CD4-positive, alpha-beta T cell treated with Interleukin-12 subunit alpha and Interleukin-12 subunit beta, for 1 hour (primary cell): ENCODE results near the gene PPT2.
"Not testable (repeated sequence)": the region's sequence is repeated elsewhere in the genome, so short reads cannot be mapped to it uniquely, and the experiment has no call there.

Experiments used
- DNase-seq: peaks from one replicate; pipeline ENCODE4 v3.0.0-alpha.2; 2020

Gene PPT2

GRCh38 chr6:32127717-32128592 lies 26.0 kb upstream of the PPT2 start, which contains the start of gene ATF6B:
ATF6B (minus strand) TSS chr6:32128246; CDS start chr6:32128207, 39 bp downstream.
- peak; percentile 99 for DNase-seq

DNA sequence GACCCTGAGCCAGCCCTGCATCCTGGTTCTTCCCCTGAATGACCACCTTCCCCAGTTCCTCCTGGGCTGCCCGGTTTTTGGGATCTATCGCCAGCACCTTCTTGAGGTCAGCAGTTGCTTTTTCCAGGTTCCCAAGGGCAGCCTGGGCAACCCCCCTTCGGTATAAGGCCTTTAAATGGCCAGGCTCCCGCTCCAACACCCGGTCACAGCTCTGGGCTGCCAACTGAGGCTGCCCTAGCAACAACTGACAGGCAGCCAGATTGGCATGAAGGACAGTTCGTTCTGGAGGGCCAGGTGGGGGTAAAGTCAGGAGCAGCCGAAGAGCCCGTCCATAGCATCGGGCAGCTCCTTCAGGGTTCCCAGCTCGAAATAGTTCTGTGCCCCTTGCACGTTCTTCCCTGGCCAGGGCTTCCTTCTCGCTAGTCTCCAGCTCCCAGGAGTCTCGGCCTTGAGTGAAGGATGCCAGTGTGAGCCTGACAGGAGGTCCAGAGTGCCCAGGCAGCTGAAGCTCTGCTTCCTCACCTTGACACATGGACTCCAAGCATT lies 25.1 kb upstream of the PPT2 start:
- no peak for DNase-seq

DNA sequence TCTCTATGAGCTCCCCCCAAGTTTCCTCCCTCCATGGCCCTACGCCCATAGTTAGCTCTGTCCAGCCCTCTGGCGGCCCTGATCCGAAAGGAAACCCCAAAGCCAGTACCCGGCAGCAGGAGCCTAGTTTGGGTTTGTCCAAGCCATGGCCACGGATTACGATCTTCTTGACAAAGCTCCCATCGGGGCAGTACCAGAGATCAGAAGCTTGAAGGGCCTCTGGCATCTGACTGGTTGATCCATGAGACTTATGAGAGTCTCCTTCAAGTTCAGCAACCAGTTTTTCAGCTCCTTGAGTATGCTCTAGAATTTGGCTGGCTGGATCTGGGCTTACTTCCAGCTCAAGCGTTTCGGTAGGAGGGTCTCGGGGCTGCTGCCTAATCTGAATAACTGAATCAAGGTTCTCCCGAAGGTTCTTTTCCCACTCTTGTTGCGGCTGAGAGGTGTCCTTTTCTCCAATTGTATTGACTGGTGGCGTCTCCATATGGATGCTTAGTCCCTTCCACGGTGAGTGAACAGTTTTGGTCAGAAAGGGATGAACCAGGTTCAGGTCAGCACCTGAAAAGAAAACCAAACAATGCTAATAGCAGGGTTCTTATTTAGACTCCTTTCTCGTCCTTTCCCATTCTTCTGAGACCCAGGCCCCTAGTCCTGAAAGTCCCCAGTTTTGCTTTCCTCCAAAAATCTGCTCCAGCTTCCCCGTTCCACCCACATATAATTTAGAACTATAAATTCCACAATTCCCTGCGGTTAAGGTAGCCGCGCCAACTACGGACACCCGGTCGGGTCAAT lies 24.4 kb upstream of the PPT2 start:
- no peak for DNase-seq

DNA sequence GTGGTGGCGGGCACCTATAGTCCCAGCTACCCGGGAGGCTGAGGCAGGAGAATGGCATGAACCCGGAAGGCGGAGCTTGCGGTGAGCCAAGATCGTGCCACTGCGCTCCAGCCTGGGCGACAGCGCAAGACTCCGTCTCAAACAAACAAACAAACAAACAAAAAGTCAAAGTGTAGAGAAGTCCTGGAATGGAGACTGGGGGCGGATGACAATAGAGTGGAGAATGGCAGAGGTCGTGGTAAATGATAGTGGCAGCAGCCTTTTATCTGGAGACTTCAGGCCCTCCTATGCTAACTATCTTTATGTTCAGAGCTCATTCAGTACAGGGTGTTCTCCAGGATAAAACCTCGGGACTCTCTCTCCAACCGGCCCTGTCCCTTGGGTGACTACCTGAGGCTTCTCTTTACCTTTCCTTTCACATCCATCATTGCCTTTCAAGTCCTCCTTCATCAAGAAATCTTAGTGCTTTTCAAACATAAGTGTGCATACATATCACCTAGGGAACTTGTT lies 22.4 kb upstream of the PPT2 start:
- DNase-seq: no peak

- no peak for DNase-seq
These were observed 21.8 kb upstream of the PPT2 start for GRCh38 chr6:32132110-32132509.

- DNase-seq: no peak
These were observed 20.2 kb upstream of the PPT2 start for GRCh38 chr6:32133786-32134185.

DNA sequence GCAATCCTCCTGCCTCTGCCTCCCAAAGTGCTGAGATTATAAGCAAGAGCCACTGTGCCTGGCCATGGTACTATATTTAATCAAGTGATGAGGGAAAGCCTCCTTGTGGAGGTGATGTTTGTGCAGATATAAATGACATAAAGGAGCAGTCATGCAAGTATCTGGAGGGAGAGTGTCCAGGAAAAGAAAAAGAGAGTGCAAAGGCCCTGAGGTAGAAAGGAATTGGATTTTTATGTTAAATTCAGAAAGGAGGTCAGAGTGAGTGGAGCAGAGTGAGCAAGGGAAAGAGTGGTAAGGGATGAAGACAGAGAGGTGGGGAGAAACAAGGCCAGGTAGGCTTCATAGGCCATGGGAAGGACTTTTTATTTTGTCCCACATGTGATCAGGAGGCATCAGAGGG lies 16.5 kb upstream of the PPT2 start:
- DNase-seq: no peak

DNA sequence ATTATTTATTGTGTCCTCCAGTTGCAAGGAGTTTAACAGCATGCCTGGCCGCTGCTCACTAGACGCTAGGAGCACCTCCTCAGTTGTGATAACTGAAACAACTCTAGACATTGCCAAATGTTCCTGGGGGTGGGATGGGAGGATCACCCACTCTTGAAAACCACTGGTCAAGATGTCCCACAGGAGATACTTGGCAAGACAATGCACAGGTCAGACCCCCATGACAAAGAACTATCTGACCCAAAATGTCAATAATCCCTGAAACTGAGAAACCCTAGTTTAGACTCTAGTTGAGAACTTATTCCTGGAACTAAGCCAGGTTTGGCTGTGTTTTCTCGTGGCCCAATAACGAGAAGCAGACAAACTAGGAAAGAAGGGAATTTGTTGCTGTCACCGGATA lies 14.4 kb upstream of the PPT2 start:
- no peak for DNase-seq

GRCh38 chr6:32140420-32141046 lies 13.4 kb upstream of the PPT2 start:
- DNase-seq: no peak

DNA sequence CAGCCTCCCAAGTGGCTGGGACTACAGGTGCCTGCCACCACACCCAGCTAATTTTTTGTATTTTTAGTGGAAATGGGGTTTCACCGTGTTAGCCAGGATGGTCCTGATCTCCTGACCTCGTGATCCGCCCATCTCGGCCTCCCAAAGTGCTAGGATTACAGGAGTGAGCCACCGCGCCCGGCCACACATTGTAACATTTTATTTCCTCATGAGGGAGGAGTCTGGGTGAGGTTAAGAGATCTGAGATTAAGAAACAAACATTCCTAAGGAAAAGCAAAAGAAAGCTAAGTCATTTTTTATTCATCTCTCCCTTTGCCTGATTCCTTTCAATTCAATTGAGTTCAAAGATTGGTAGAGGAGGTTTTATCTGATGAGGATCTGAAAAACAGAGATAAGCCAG lies 9.7 kb upstream of the PPT2 start:
- DNase-seq: not testable (repeated sequence)

DNA sequence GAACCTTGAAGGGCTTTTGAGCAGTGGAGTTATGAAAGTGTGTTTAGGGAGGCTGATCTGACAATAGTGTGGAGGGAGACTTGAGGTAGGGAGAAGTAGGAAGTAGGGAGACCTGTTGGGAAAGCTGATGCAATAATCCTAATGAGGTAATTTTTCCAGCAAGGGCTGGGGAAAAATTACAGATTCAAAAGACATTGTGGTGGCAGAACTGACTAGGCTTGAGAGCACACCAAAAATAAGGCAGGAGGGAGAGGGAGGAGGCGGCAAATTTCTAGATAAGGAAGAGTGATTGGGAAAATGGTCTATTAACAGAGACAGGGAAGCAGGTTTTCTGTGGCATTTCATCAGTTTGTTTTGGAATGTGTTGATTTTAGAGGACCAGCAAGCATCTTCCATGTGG lies 7.7 kb upstream of the PPT2 start:
- no peak for DNase-seq

DNA sequence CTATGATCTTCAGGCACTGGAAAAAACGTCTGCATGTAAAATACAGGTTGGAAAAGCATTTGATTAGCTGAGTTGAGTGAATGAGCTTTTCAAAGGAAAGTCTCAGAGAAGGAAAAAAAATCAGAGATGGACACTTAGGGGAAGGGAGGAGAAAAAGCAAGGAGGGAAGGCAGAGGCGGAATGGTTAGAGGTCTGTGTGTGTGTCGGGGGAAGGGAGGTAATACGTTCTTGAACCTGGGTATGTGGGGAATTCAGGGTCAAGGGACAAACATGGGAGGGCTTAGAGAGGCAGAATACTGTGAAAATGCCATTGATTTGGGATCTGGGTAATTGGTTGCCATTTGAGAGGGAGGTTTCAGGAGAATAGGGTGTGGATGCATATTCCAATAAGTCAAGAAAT lies 7.3 kb upstream of the PPT2 start:
- no peak for DNase-seq

GRCh38 chr6:32147401-32148132 lies 6.4 kb upstream of the PPT2 start:
- DNase-seq: no peak

DNA sequence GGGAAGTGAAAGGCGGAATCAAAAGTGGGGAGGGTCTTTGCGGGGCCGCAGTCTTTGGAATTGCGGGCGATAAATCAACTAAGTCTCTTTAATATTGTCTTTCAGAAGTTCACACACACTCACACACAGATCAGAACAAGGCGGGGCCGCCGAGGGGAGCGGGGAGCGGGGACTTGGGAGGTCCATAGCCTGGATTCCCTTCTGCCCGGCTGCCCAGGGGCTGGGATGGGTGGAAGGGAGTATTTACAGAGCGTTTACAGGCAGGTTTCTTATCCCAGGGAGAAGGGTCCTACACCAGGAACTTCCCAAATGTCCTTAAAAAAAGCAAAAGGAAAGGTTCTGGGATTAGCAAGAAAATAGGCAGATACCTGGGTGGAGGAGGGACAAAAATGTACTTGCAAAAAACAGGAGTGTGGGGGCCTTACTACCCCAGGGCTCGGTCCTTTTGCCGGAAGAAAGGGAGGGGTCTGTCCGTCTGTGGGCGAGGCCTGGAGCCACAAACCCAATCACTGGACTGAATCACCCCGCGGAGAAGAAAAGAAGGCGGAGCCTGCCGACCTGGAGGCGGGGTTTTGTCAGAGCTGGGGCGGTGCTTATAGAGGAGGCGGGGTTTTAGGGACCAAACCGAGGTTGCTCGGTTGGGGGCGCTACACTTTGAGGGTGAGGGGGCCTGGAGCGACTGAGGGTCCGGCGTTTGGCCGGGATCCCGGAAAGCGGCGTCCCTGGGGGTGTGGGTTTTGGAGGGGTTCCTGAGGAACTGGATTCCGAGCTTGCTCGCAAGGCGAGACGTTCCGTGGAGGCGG lies 5.5 kb upstream of the PPT2 start:
- peak; percentile 76 for DNase-seq

GRCh38 chr6:32149092-32149755 lies 4.7 kb upstream of the PPT2 start:
- no peak for DNase-seq

GRCh38 chr6:32149932-32150870 lies 3.7 kb upstream of the PPT2 start:
- DNase-seq: no peak

- no peak for DNase-seq
These were observed 2.6 kb upstream of the PPT2 start for GRCh38 chr6:32151181-32151862.

GRCh38 chr6:32151863-32152768 lies 1.8 kb upstream of the PPT2 start, which contains the start of gene PRRT1:
PRRT1 (minus strand) TSS chr6:32151939; CDS start chr6:32151827, 112 bp downstream.
- DNase-seq: no peak
